ENCODE data around the gene LARP4.
"Not testable (repeated sequence)": the region's sequence is repeated elsewhere in the genome, so short reads cannot be mapped to it uniquely, and the experiment has no call there.

DNA sequence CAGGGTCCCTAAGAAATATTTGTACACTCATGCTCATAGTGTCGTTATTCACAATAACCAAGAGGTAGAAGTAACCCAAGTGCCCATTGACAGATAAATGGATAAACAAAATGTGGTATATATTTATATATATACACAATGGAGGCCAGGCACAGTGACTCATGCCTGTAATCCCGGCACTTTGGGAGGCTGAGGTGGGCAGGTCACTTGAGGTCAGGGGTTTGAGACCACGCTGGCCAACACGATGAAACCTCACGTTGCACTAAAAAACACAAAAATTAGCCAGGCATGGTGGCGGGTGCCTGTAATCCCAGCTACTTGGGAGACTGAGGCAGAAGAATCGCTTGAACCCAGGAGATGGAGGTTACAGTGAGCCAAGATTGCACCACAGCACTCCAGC, 30.0 kb upstream of the LARP4 start:
- TF ChIP-seq, protein P1, sequence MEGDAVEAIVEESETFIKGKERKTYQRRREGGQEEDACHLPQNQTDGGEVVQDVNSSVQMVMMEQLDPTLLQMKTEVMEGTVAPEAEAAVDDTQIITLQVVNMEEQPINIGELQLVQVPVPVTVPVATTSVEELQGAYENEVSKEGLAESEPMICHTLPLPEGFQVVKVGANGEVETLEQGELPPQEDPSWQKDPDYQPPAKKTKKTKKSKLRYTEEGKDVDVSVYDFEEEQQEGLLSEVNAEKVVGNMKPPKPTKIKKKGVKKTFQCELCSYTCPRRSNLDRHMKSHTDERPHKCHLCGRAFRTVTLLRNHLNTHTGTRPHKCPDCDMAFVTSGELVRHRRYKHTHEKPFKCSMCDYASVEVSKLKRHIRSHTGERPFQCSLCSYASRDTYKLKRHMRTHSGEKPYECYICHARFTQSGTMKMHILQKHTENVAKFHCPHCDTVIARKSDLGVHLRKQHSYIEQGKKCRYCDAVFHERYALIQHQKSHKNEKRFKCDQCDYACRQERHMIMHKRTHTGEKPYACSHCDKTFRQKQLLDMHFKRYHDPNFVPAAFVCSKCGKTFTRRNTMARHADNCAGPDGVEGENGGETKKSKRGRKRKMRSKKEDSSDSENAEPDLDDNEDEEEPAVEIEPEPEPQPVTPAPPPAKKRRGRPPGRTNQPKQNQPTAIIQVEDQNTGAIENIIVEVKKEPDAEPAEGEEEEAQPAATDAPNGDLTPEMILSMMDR (IDR thresholded peaks at IDR 0.05; ENCODE audit: borderline replicate concordance, extremely low read depth, low read length, poor library complexity, severe bottlenecking), result not testable (repeated sequence)
- not testable (repeated sequence) for TF ChIP-seq EZH2 (IDR thresholded peaks at IDR 0.05; ENCODE audit: borderline replicate concordance, low read depth, low read length, severe bottlenecking)

All from DND-41 (cell line).